Activated CD4-positive, alpha-beta memory T cell treated with anti-CD3 and anti-CD28 coated beads for 36 hours (primary cell): ENCODE results near the gene PARD6G. TPM values are rescaled to one million over a fixed set of nuclear protein-coding genes. Genes with fewer than 3 reads are reported as not detected.

Source experiments
- CTCF ChIA-PET: fragments of 350-600 bp; sonication (Branson Sonifier 250); formaldehyde crosslinking; loops from one replicate; lab custom pipeline; 2021; ENCODE audit warnings: antibody characterized with exemption, inconsistent platforms; lab: Charles Lee
- POLR2A ChIA-PET: fragments of 350-600 bp; sonication (Branson Sonifier 250); formaldehyde crosslinking; loops from one replicate; lab custom pipeline; 2021; ENCODE audit warnings: antibody characterized with exemption; lab: Charles Lee
- DNase-seq: peaks from one replicate; pipeline ENCODE4 v3.0.0-alpha.2; 2020
- H3K27ac Mint-ChIP-seq: one replicate; pipeline ENCODE4 v1.8.0; 2021; ENCODE audit warnings: mixed read lengths
- H3K27me3 Mint-ChIP-seq: one replicate; pipeline ENCODE4 v1.8.0; 2021; ENCODE audit warnings: mixed read lengths
- H3K36me3 Mint-ChIP-seq: one replicate; pipeline ENCODE4 v1.8.0; 2021; ENCODE audit warnings: mixed read lengths
- H3K4me1 Mint-ChIP-seq: one replicate; pipeline ENCODE4 v1.8.0; 2021; ENCODE audit warnings: low read depth, mixed read lengths
- H3K4me3 Mint-ChIP-seq: one replicate; pipeline ENCODE4 v1.8.0; 2021; ENCODE audit warnings: mild to moderate bottlenecking, mixed read lengths
- H3K9me3 Mint-ChIP-seq: one replicate; pipeline ENCODE4 v1.8.0; 2021; ENCODE audit warnings: mixed read lengths
- intact Hi-C: fragments of 100-400 bp; cut with micrococcal nuclease; formaldehyde crosslinking; loops from one replicate; pipeline ENCODE4 v1.15.1; 2023
- total RNA-seq, 2 experiments: library from RNA; stranded (reverse); gene quantifications; one replicate each; pipeline ENCODE4 v1.2.3, GENCODE V29; 2021

Gene PARD6G
- total RNA-seq, 2 experiments from 2014 or later, result 0.17 to 0.40 TPM

GRCh38 chr18:80181642-80182461, 65.5 kb downstream of the PARD6G start:
- Mint-ChIP-seq H3K27ac (no peak overlapping the region), H3K9me3 (no peaks in the 10 kb centered on the region), H3K27me3 (peaks cover 13% of the 10 kb centered on the region), H3K36me3 (no peaks in the 10 kb centered on the region), H3K4me3 (no peak overlapping the region), H3K4me1 (no peaks in the 10 kb centered on the region)
- ChIA-PET POLR2A (no interaction called here), CTCF (interaction anchor here (1.7 to 1.9 kb wide), 3 partner anchors 9 to 23 kb away, joined by 4 to 8 read pairs (median 8); no protein-coding TSS in a partner anchor)
- no peak for DNase-seq
- intact Hi-C loops, result no loop called here

GRCh38 chr18:80180778-80181564, 66.3 kb downstream of the PARD6G start:
- Mint-ChIP-seq H3K4me1 (peaks cover 1% of the 10 kb centered on the region), H3K4me3 (no peak overlapping the region), H3K27me3 (peaks cover 21% of the 10 kb centered on the region), H3K9me3 (no peaks in the 10 kb centered on the region), H3K27ac (no peak overlapping the region), H3K36me3 (no peaks in the 10 kb centered on the region)
- intact Hi-C loops, result no loop called here
- ChIA-PET CTCF (interaction anchor here (1.9 kb wide), 1 partner anchor 22 kb away, joined by 8 read pairs; no protein-coding TSS in a partner anchor), POLR2A (no interaction called here)
- DNase-seq, result no peak

- H3K36me3 Mint-ChIP-seq, result no peaks in the 10 kb centered on the region
- CTCF ChIA-PET, result interaction anchor here (1.9 kb wide), 1 partner anchor 21 kb away, joined by 8 read pairs; no protein-coding TSS in a partner anchor
- no peak overlapping the region for H3K27ac Mint-ChIP-seq
- POLR2A ChIA-PET, result no interaction called here
- no peaks in the 10 kb centered on the region for H3K9me3 Mint-ChIP-seq
- no peak for DNase-seq
- H3K4me1 Mint-ChIP-seq, result peaks cover 11% of the 10 kb centered on the region
- peaks cover 25% of the 10 kb centered on the region for H3K27me3 Mint-ChIP-seq
- H3K4me3 Mint-ChIP-seq, result no peak overlapping the region
- intact Hi-C loops, result no loop called here
Observed at GRCh38 chr18:80179857-80180558, 67.3 kb downstream of the PARD6G start.

- intact Hi-C loops, result no loop called here
- ChIA-PET POLR2A (no interaction called here), CTCF (interaction anchor here (1.4 kb wide), 1 partner anchor 21 kb away, joined by 4 read pairs; no protein-coding TSS in a partner anchor)
- Mint-ChIP-seq H3K4me1 (peaks cover 13% of the 10 kb centered on the region), H3K36me3 (no peaks in the 10 kb centered on the region), H3K27me3 (peaks cover 28% of the 10 kb centered on the region), H3K9me3 (no peaks in the 10 kb centered on the region), H3K27ac (no peak overlapping the region), H3K4me3 (no peak overlapping the region)
- no peak for DNase-seq
Observed at GRCh38 chr18:80178935-80179818, 68.1 kb downstream of the PARD6G start.

GRCh38 chr18:80177128-80177527, 70.2 kb downstream of the PARD6G start:
- no peaks in the 10 kb centered on the region for H3K9me3 Mint-ChIP-seq
- peaks cover 34% of the 10 kb centered on the region for H3K27me3 Mint-ChIP-seq
- no peak overlapping the region for H3K4me3 Mint-ChIP-seq
- POLR2A ChIA-PET, result no interaction called here
- peaks cover 13% of the 10 kb centered on the region for H3K4me1 Mint-ChIP-seq
- no peak overlapping the region for H3K27ac Mint-ChIP-seq
- H3K36me3 Mint-ChIP-seq, result no peaks in the 10 kb centered on the region
- no peak for DNase-seq
- intact Hi-C loops, result no loop called here
- CTCF ChIA-PET, result no interaction called here

GRCh38 chr18:80176334-80177073, 70.8 kb downstream of the PARD6G start:
- ChIA-PET POLR2A (no interaction called here), CTCF (interaction anchor here (0.7 to 1.5 kb wide), 2 partner anchors 18 to 66 kb away, joined by 3 to 9 read pairs; no protein-coding TSS in a partner anchor)
- Mint-ChIP-seq H3K9me3 (no peaks in the 10 kb centered on the region), H3K36me3 (no peaks in the 10 kb centered on the region), H3K27ac (no peak overlapping the region), H3K27me3 (peaks cover 35% of the 10 kb centered on the region), H3K4me1 (peaks cover 14% of the 10 kb centered on the region), H3K4me3 (no peak overlapping the region)
- intact Hi-C loops, result no loop called here
- no peak for DNase-seq

GRCh38 chr18:80175451-80176204, 71.7 kb downstream of the PARD6G start:
- no peak overlapping the region for H3K27ac Mint-ChIP-seq
- no peak overlapping the region for H3K4me3 Mint-ChIP-seq
- H3K4me1 Mint-ChIP-seq, result peaks cover 16% of the 10 kb centered on the region
- H3K36me3 Mint-ChIP-seq, result no peaks in the 10 kb centered on the region
- ChIA-PET POLR2A (no interaction called here), CTCF (interaction anchor here (0.7 to 1.5 kb wide), 3 partner anchors 17 to 67 kb away, joined by 3 to 9 read pairs (median 3); no protein-coding TSS in a partner anchor)
- H3K9me3 Mint-ChIP-seq, result no peaks in the 10 kb centered on the region
- peaks cover 39% of the 10 kb centered on the region for H3K27me3 Mint-ChIP-seq
- intact Hi-C loops, result no loop called here
- peak; percentile 59 for DNase-seq

GRCh38 chr18:80173060-80173459, 74.3 kb downstream of the PARD6G start:
- no peaks in the 10 kb centered on the region for H3K36me3 Mint-ChIP-seq
- H3K4me3 Mint-ChIP-seq, result no peak overlapping the region
- ChIA-PET CTCF (interaction anchor here (1.1 to 8.0 kb wide), 3 partner anchors 10 to 83 kb away, joined by 4 to 73 read pairs (median 45); no protein-coding TSS in a partner anchor), POLR2A (no interaction called here)
- DNase-seq, result no peak
- H3K4me1 Mint-ChIP-seq, result peaks cover 16% of the 10 kb centered on the region
- H3K27me3 Mint-ChIP-seq, result peaks cover 37% of the 10 kb centered on the region
- intact Hi-C loops, result no loop called here
- no peak overlapping the region for H3K27ac Mint-ChIP-seq
- no peaks in the 10 kb centered on the region for H3K9me3 Mint-ChIP-seq

GRCh38 chr18:80172056-80172455, 75.3 kb downstream of the PARD6G start:
- H3K27ac Mint-ChIP-seq, result no peak overlapping the region
- intact Hi-C loops, result no loop called here
- H3K27me3 Mint-ChIP-seq, result peaks cover 38% of the 10 kb centered on the region
- no peak overlapping the region for H3K4me3 Mint-ChIP-seq
- ChIA-PET POLR2A (no interaction called here), CTCF (interaction anchor here (6.2 to 8.0 kb wide), 2 partner anchors 14 to 84 kb away, joined by 45 to 73 read pairs; no protein-coding TSS in a partner anchor)
- H3K4me1 Mint-ChIP-seq, result peaks cover 16% of the 10 kb centered on the region
- H3K9me3 Mint-ChIP-seq, result no peaks in the 10 kb centered on the region
- H3K36me3 Mint-ChIP-seq, result no peaks in the 10 kb centered on the region
- no peak for DNase-seq
